GM19238 (cell line): ENCODE results near the gene FERMT2.

Experiments used
- DNase-seq: peaks from one replicate; pipeline ENCODE4 v3.0.0; 2011; ENCODE audit warnings: low spot score; ENCODE audit not compliant: insufficient read length

The FERMT2 gene

GRCh38 chr14:52902971-52903619 is 47.8 kb downstream of the FERMT2 start:
- DNase-seq, result no peak

- DNase-seq, result no peak
These were observed 49.4 kb downstream of the FERMT2 start for GRCh38 chr14:52901357-52901980.

GRCh38 chr14:52900731-52901130 is 50.1 kb downstream of the FERMT2 start:
- no peak for DNase-seq

- DNase-seq, result no peak
These were observed 52.4 kb downstream of the FERMT2 start for GRCh38 chr14:52898496-52898895.

GRCh38 chr14:52895000-52895399 is 55.9 kb downstream of the FERMT2 start:
- no peak for DNase-seq

- DNase-seq, result no peak
These were observed 59.0 kb downstream of the FERMT2 start for GRCh38 chr14:52891800-52892199.

GRCh38 chr14:52888839-52889838 is 61.7 kb downstream of the FERMT2 start:
- DNase-seq, result no peak

- no peak for DNase-seq
These were observed 62.7 kb downstream of the FERMT2 start for GRCh38 chr14:52888159-52888558.

GRCh38 chr14:52885230-52885629 is 65.6 kb downstream of the FERMT2 start:
- no peak for DNase-seq

GRCh38 chr14:52883658-52884057 is 67.2 kb downstream of the FERMT2 start:
- DNase-seq, result no peak

GRCh38 chr14:52882824-52883223 is 68.0 kb downstream of the FERMT2 start:
- DNase-seq, result no peak

GRCh38 chr14:52879958-52880357 is 70.9 kb downstream of the FERMT2 start:
- DNase-seq, result no peak

GRCh38 chr14:52878946-52879345 is 71.9 kb downstream of the FERMT2 start:
- no peak for DNase-seq

GRCh38 chr14:52878469-52878868 is 72.4 kb downstream of the FERMT2 start:
- DNase-seq, result no peak

GRCh38 chr14:52877628-52878027 is 73.2 kb downstream of the FERMT2 start:
- DNase-seq, result no peak

GRCh38 chr14:52876806-52877205 is 74.0 kb downstream of the FERMT2 start:
- no peak for DNase-seq

- DNase-seq, result no peak
These were observed 74.5 kb downstream of the FERMT2 start for GRCh38 chr14:52876311-52876710.

GRCh38 chr14:52875707-52876106 is 75.1 kb downstream of the FERMT2 start:
- no peak for DNase-seq

- no peak for DNase-seq
These were observed 76.5 kb downstream of the FERMT2 start for GRCh38 chr14:52874389-52874788.

GRCh38 chr14:52873694-52874093 is 77.2 kb downstream of the FERMT2 start:
- no peak for DNase-seq

GRCh38 chr14:52873065-52873464 is 77.8 kb downstream of the FERMT2 start:
- no peak for DNase-seq

- no peak for DNase-seq
These were observed 79.2 kb downstream of the FERMT2 start for GRCh38 chr14:52871606-52872005.
